PFSK-1 (cell line): ENCODE data around the gene CDK6.

Experiments used
- POLR2AphosphoS5 ChIP-seq: IDR thresholded peaks from 2 replicates; pipeline ENCODE4 v1.6.1; 2012; ENCODE audit warnings: low read depth, mild to moderate bottlenecking, control low read depth, low read length, moderate library complexity
- SIN3A ChIP-seq: IDR thresholded peaks from 2 replicates; pipeline ENCODE4 v1.6.1; 2012; ENCODE audit warnings: mild to moderate bottlenecking, low read length, moderate library complexity, borderline replicate concordance; ENCODE audit not compliant: insufficient read depth
- TF ChIP-seq, protein P1 (sequence below), 2 experiments: IDR thresholded peaks; 2 replicates each; pipeline versions ENCODE4 v1.6.1 to v1.8.0; 2011 to 2012; ENCODE audit warnings: low read depth in 2 of 2, low read length in 2 of 2, control low read depth in 1 of 2, inconsistent platforms in 1 of 2, mild to moderate bottlenecking in 1 of 2, moderate library complexity in 1 of 2; ENCODE audit not compliant: insufficient read depth in 1 of 2

DNA sequence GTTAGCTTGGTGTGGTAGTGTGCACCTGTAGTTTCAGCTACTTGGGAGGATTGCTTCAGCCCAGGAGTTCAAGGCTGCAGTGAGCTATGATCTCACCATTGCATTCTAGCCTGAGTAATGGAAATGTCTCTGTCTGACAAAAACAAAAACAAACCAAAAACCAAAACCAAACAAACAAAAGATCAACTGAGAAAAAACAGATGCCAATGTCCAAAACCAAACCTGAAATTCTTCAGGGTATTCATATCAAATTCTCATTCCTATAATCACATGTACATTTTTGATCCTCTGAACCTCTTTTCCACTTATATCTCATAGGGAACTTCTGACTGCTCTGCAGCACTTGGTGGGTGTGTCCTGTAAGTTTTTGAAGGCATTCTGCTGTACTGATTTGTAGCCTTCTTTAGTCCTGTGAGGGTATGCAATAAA is 87.0 kb downstream of the CDK6 start:
- no peak for TF ChIP-seq POLR2AphosphoS5
- TF ChIP-seq, protein P1, sequence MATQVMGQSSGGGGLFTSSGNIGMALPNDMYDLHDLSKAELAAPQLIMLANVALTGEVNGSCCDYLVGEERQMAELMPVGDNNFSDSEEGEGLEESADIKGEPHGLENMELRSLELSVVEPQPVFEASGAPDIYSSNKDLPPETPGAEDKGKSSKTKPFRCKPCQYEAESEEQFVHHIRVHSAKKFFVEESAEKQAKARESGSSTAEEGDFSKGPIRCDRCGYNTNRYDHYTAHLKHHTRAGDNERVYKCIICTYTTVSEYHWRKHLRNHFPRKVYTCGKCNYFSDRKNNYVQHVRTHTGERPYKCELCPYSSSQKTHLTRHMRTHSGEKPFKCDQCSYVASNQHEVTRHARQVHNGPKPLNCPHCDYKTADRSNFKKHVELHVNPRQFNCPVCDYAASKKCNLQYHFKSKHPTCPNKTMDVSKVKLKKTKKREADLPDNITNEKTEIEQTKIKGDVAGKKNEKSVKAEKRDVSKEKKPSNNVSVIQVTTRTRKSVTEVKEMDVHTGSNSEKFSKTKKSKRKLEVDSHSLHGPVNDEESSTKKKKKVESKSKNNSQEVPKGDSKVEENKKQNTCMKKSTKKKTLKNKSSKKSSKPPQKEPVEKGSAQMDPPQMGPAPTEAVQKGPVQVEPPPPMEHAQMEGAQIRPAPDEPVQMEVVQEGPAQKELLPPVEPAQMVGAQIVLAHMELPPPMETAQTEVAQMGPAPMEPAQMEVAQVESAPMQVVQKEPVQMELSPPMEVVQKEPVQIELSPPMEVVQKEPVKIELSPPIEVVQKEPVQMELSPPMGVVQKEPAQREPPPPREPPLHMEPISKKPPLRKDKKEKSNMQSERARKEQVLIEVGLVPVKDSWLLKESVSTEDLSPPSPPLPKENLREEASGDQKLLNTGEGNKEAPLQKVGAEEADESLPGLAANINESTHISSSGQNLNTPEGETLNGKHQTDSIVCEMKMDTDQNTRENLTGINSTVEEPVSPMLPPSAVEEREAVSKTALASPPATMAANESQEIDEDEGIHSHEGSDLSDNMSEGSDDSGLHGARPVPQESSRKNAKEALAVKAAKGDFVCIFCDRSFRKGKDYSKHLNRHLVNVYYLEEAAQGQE (IDR thresholded peaks at IDR 0.05; ENCODE audit: insufficient read depth in 1 of 2, low read depth in 2 of 2, low read length in 2 of 2) = no peak
- no peak for TF ChIP-seq SIN3A
